Measurements from ENCODE around the gene SLC6A6.

GRCh38 chr3:14460342-14461005 is 58.1 kb downstream of the SLC6A6 start:
- TF ChIP-seq NANOG (IDR thresholded peaks at IDR 0.05; ENCODE audit: borderline replicate concordance) (no peak), JUNB (IDR thresholded peaks at IDR 0.05; ENCODE audit: unreplicated experiment) (no peak), EZH2phosphoT487 (IDR thresholded peaks at IDR 0.05; ENCODE audit: unreplicated experiment) (no peak), CREB1 (CRISPR knock-in tag; IDR thresholded peaks at IDR 0.05; ENCODE audit: low read depth) (no peak), EZH2 (IDR thresholded peaks at IDR 0.05; ENCODE audit: low read depth, unreplicated experiment) (no peak), POLR2AphosphoS5 (IDR thresholded peaks at IDR 0.05; ENCODE audit: low read depth) (no peak), STAT1 (IDR thresholded peaks at IDR 0.05; ENCODE audit: unreplicated experiment) (no peak), ZNF114 (CRISPR knock-in tag; IDR thresholded peaks at IDR 0.05) (no peak), ZNF331 (CRISPR knock-in tag; IDR thresholded peaks at IDR 0.05; ENCODE audit: low read depth) (no peak)
- TF ChIP-seq, protein P1, sequence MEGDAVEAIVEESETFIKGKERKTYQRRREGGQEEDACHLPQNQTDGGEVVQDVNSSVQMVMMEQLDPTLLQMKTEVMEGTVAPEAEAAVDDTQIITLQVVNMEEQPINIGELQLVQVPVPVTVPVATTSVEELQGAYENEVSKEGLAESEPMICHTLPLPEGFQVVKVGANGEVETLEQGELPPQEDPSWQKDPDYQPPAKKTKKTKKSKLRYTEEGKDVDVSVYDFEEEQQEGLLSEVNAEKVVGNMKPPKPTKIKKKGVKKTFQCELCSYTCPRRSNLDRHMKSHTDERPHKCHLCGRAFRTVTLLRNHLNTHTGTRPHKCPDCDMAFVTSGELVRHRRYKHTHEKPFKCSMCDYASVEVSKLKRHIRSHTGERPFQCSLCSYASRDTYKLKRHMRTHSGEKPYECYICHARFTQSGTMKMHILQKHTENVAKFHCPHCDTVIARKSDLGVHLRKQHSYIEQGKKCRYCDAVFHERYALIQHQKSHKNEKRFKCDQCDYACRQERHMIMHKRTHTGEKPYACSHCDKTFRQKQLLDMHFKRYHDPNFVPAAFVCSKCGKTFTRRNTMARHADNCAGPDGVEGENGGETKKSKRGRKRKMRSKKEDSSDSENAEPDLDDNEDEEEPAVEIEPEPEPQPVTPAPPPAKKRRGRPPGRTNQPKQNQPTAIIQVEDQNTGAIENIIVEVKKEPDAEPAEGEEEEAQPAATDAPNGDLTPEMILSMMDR (conservative IDR thresholded peaks at IDR 0.05; ENCODE audit: low read depth in 2 of 2), result no peak
- TF ChIP-seq, protein P2, sequence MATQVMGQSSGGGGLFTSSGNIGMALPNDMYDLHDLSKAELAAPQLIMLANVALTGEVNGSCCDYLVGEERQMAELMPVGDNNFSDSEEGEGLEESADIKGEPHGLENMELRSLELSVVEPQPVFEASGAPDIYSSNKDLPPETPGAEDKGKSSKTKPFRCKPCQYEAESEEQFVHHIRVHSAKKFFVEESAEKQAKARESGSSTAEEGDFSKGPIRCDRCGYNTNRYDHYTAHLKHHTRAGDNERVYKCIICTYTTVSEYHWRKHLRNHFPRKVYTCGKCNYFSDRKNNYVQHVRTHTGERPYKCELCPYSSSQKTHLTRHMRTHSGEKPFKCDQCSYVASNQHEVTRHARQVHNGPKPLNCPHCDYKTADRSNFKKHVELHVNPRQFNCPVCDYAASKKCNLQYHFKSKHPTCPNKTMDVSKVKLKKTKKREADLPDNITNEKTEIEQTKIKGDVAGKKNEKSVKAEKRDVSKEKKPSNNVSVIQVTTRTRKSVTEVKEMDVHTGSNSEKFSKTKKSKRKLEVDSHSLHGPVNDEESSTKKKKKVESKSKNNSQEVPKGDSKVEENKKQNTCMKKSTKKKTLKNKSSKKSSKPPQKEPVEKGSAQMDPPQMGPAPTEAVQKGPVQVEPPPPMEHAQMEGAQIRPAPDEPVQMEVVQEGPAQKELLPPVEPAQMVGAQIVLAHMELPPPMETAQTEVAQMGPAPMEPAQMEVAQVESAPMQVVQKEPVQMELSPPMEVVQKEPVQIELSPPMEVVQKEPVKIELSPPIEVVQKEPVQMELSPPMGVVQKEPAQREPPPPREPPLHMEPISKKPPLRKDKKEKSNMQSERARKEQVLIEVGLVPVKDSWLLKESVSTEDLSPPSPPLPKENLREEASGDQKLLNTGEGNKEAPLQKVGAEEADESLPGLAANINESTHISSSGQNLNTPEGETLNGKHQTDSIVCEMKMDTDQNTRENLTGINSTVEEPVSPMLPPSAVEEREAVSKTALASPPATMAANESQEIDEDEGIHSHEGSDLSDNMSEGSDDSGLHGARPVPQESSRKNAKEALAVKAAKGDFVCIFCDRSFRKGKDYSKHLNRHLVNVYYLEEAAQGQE (IDR thresholded peaks at IDR 0.05; ENCODE audit: unreplicated experiment), result no peak
- TF ChIP-seq, protein P3, sequence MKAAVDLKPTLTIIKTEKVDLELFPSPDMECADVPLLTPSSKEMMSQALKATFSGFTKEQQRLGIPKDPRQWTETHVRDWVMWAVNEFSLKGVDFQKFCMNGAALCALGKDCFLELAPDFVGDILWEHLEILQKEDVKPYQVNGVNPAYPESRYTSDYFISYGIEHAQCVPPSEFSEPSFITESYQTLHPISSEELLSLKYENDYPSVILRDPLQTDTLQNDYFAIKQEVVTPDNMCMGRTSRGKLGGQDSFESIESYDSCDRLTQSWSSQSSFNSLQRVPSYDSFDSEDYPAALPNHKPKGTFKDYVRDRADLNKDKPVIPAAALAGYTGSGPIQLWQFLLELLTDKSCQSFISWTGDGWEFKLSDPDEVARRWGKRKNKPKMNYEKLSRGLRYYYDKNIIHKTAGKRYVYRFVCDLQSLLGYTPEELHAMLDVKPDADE (IDR thresholded peaks at IDR 0.05), result no peak

Measured in GM23338 (cell line).